PC-9 (cell line): ENCODE data around the gene FNDC7. TPM values are rescaled to one million over a fixed set of nuclear protein-coding genes. Genes with fewer than 3 reads are reported as not detected.

Source experiments
- BruUV-seq: library from RNA; stranded (reverse); fragments of 400-500 nt; replicated peaks from 2 replicates; lab custom pipeline; 2021; lab: Mats Ljungman, UMichigan
- CTCF ChIA-PET: fragments of 300-600 bp; sonication (Branson Sonifier 250); formaldehyde crosslinking; loops from one replicate; lab custom pipeline; 2022; ENCODE audit warnings: antibody characterized with exemption; lab: Charles Lee
- POLR2A ChIA-PET: fragments of 300-600 bp; sonication (Branson Sonifier 250); formaldehyde crosslinking; loops from one replicate; lab custom pipeline; 2022; ENCODE audit warnings: antibody characterized with exemption; ENCODE audit not compliant: unreplicated experiment; lab: Charles Lee
- DNase-seq, 2 experiments: peaks; one replicate each; pipeline versions ENCODE4 v3.0.0 to v3.0.0-alpha.2; 2015 to 2022; ENCODE audit warnings: mixed read lengths in 1 of 2
- H2AFZ ChIP-seq: fragments of 200-600 bp; sonication (generic); 2 replicates; pipeline ENCODE4 v1.8.1; 2017; ENCODE audit warnings: antibody characterized with exemption
- H3F3A ChIP-seq: fragments of 200-600 bp; sonication (generic); 2 replicates; pipeline ENCODE4 v1.8.1; 2017; ENCODE audit warnings: antibody characterized with exemption, mild to moderate bottlenecking, low read depth; ENCODE audit not compliant: insufficient read depth
- H3K27ac ChIP-seq: fragments of 200-600 bp; sonication (generic); 2 replicates; pipeline ENCODE4 v1.6.1; 2016; ENCODE audit warnings: mixed run types
- H3K27me3 ChIP-seq: fragments of 200-600 bp; sonication (generic); 2 replicates; pipeline ENCODE4 v1.6.1; 2016; ENCODE audit warnings: low read depth, mixed run types; ENCODE audit not compliant: insufficient read depth
- H3K36me3 ChIP-seq: fragments of 200-600 bp; sonication (generic); 2 replicates; pipeline ENCODE4 v1.6.1; 2016; ENCODE audit warnings: low read depth, mixed run types
- H3K4me1 ChIP-seq: fragments of 200-600 bp; sonication (generic); replicated peaks from 2 replicates; pipeline ENCODE4 v1.6.1; 2016; ENCODE audit warnings: mixed run types; ENCODE audit not compliant: insufficient read depth
- H3K4me2 ChIP-seq: fragments of 200-600 bp; sonication (generic); 2 replicates; pipeline ENCODE4 v1.6.1; 2017; ENCODE audit warnings: mixed run types
- H3K4me3 ChIP-seq: fragments of 200-600 bp; sonication (generic); 2 replicates; pipeline ENCODE4 v1.6.1; 2016; ENCODE audit warnings: mixed run types
- H3K79me2 ChIP-seq: fragments of 200-600 bp; sonication (generic); 2 replicates; pipeline ENCODE4 v1.6.1; 2017; ENCODE audit warnings: low read depth, mixed run types
- H3K9me2 ChIP-seq: fragments of 200-600 bp; sonication (generic); 2 replicates; pipeline ENCODE4 v1.8.1; 2017; ENCODE audit warnings: mild to moderate bottlenecking; ENCODE audit not compliant: insufficient read depth
- H3K9me3 ChIP-seq: fragments of 200-600 bp; sonication (generic); 2 replicates; pipeline ENCODE4 v1.8.1; 2016; ENCODE audit warnings: low read depth; ENCODE audit not compliant: insufficient read depth
- H4K20me1 ChIP-seq: fragments of 200-600 bp; sonication (generic); 2 replicates; pipeline ENCODE4 v1.8.1; 2017; ENCODE audit not compliant: insufficient read depth
- EZH2 ChIP-seq: fragments of 200-600 bp; sonication (generic); IDR thresholded peaks from 2 replicates; pipeline ENCODE4 v1.8.0; 2017; ENCODE audit warnings: antibody characterized with exemption, low read depth
- intact Hi-C: fragments of 100-400 bp; cut with micrococcal nuclease; formaldehyde crosslinking; loops from one replicate; pipeline ENCODE4 v1.10.0; 2022; ENCODE audit not compliant: unreplicated experiment
- total RNA-seq: library from RNA; stranded (reverse); gene quantifications from 2 replicates; pipeline ENCODE4 v1.2.3, GENCODE V29; 2021
- TF ChIP-seq, protein P1 (sequence below): fragments of 200-600 bp; sonication (generic); conservative IDR thresholded peaks from 2 replicates; pipeline ENCODE4 v1.6.1; 2017; ENCODE audit warnings: mixed run types, antibody characterized with exemption, mild to moderate bottlenecking, moderate library complexity

The FNDC7 gene
- total RNA-seq, 1 experiment from 2014 or later, result 0.20 TPM

- Histone ChIP-seq H3K4me2 (no peak overlapping the region), H3K9me3 (no peaks in the 10 kb centered on the region), H3F3A (no peaks in the 10 kb centered on the region), H3K27me3 (no peaks in the 10 kb centered on the region), H3K4me3 (no peak overlapping the region), H2AFZ (no peak overlapping the region), H3K36me3 (no peaks in the 10 kb centered on the region), H3K79me2 (no peaks in the 10 kb centered on the region), H3K27ac (no peak overlapping the region), H4K20me1 (no peaks in the 10 kb centered on the region), H3K9me2 (no peaks in the 10 kb centered on the region), H3K4me1 (peaks cover 9% of the 10 kb centered on the region)
- TF ChIP-seq, protein P1, sequence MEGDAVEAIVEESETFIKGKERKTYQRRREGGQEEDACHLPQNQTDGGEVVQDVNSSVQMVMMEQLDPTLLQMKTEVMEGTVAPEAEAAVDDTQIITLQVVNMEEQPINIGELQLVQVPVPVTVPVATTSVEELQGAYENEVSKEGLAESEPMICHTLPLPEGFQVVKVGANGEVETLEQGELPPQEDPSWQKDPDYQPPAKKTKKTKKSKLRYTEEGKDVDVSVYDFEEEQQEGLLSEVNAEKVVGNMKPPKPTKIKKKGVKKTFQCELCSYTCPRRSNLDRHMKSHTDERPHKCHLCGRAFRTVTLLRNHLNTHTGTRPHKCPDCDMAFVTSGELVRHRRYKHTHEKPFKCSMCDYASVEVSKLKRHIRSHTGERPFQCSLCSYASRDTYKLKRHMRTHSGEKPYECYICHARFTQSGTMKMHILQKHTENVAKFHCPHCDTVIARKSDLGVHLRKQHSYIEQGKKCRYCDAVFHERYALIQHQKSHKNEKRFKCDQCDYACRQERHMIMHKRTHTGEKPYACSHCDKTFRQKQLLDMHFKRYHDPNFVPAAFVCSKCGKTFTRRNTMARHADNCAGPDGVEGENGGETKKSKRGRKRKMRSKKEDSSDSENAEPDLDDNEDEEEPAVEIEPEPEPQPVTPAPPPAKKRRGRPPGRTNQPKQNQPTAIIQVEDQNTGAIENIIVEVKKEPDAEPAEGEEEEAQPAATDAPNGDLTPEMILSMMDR, result no peak
- TF ChIP-seq EZH2, result no peak
- intact Hi-C loops, result no loop called here
- no peak for DNase-seq
- no TSS peak for BruUV-seq
- ChIA-PET CTCF (no interaction called here), POLR2A (no interaction called here)
Observed at GRCh38 chr1:108669679-108670078, 43.0 kb upstream of the FNDC7 start.

- TF ChIP-seq EZH2, result no peak
- TF ChIP-seq, protein P1, result no peak
- DNase-seq, result no peak
- H3K9me3 ChIP-seq, result no peaks in the 10 kb centered on the region
- H3K9me2 ChIP-seq, result no peaks in the 10 kb centered on the region
- no peaks in the 10 kb centered on the region for H3F3A ChIP-seq
- H3K27ac ChIP-seq, result no peak overlapping the region
- peaks cover 9% of the 10 kb centered on the region for H3K4me1 ChIP-seq
- H3K27me3 ChIP-seq, result no peaks in the 10 kb centered on the region
- no peak overlapping the region for H2AFZ ChIP-seq
- ChIA-PET POLR2A (no interaction called here), CTCF (no interaction called here)
- H3K36me3 ChIP-seq, result no peaks in the 10 kb centered on the region
- BruUV-seq, result no TSS peak
- H3K79me2 ChIP-seq, result no peaks in the 10 kb centered on the region
- H3K4me2 ChIP-seq, result no peak overlapping the region
- intact Hi-C loops, result no loop called here
- H4K20me1 ChIP-seq, result no peaks in the 10 kb centered on the region
- no peak overlapping the region for H3K4me3 ChIP-seq
Observed at GRCh38 chr1:108670131-108670773, 42.5 kb upstream of the FNDC7 start.

- ChIA-PET CTCF (no interaction called here), POLR2A (no interaction called here)
- intact Hi-C loops, result no loop called here
- H3F3A ChIP-seq, result no peaks in the 10 kb centered on the region
- H3K36me3 ChIP-seq, result no peaks in the 10 kb centered on the region
- no peaks in the 10 kb centered on the region for H4K20me1 ChIP-seq
- BruUV-seq, result no TSS peak
- no peak overlapping the region for H2AFZ ChIP-seq
- no peaks in the 10 kb centered on the region for H3K79me2 ChIP-seq
- H3K4me2 ChIP-seq, result no peak overlapping the region
- no peaks in the 10 kb centered on the region for H3K9me2 ChIP-seq
- H3K9me3 ChIP-seq, result no peaks in the 10 kb centered on the region
- no peak overlapping the region for H3K4me3 ChIP-seq
- TF ChIP-seq, protein P1, result no peak
- no peak for TF ChIP-seq EZH2
- peaks cover 9% of the 10 kb centered on the region for H3K4me1 ChIP-seq
- no peak for DNase-seq
- H3K27me3 ChIP-seq, result no peaks in the 10 kb centered on the region
- H3K27ac ChIP-seq, result no peak overlapping the region
Observed at GRCh38 chr1:108671143-108671542, 41.6 kb upstream of the FNDC7 start.
